GM18517 (cell line): ENCODE results near the gene KIF18A.

Experiments
- ATAC-seq: cut with Tn5 transposase; IDR thresholded peaks from one replicate; pipeline ENCODE4 v1.9.1; 2021; ENCODE audit warnings: mild to moderate bottlenecking, moderate library complexity; ENCODE audit not compliant: unreplicated experiment

KIF18A gene

DNA sequence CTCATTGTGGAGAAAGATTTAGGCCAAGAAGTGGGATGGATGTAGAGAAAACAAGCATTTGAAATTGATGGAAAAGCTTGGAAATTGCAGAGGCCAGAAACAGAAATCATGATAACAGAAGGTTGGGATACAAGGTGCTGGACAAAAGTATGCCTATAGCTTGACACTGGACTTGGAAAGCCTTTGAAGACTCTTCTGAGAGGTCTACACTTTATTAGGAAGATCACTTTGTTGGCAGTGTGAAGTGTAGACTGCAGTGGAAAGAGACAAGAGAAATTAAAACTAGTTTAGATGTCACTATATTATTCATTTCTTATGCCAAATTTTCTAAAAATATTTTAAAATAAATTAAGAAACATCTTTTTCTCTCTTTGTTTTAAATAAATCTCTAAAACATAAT lies 59.1 kb downstream of the KIF18A start:
- no peak for ATAC-seq

DNA sequence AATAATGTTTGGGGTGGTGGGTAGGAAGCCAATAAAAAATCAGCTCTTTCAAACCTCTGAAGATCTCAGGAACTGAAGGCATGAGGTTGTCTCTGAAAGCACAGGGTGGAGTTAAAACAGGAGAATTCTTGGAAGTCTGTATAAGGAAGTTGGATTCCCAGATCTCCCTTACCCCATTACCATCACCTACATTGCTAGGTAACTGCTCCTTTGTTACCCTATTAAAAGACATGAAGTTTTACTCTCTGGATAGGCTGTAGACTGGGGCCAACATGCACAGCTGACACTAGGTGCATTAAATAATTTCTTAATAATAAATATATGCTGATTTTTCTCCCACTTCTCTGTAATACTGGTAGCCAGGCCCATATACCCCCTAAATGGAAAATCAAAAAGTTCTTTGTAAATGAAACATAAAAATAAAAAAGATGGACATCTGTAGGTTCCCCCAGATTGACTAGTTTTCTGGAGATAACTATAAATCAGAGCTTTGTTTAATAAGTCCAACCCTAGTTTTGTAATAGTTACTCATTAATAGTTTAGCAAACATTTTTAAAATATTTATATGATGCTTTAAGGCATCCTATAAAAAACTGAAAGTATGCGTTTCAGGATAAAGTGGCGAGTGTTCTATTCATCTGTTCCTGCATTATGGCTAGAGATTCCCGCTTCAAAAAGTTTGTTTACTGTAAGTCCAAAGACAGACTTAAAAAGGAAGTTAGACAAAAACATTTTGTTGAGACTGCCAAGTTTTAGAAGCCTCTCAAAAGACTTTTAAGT lies 63.8 kb downstream of the KIF18A start:
- ATAC-seq = no peak

DNA sequence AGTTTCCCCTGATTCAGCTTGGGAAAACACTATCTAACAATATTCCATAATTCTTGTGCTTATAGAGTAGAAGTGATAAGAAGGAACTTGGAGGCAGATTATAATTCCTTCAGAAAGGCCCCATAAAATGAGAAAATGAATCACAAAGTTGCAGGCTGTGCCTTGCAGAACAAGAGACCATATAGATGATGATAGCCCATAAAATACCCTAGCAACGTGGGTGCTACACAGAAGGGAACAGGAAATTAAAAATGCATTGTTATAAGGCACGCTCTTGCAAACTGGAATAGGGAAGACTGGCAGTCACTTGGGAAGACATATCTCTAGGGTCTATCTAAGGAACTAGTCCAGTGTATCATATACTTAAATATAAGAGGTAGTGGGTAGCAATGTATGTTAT lies 67.6 kb downstream of the KIF18A start:
- no peak for ATAC-seq

DNA sequence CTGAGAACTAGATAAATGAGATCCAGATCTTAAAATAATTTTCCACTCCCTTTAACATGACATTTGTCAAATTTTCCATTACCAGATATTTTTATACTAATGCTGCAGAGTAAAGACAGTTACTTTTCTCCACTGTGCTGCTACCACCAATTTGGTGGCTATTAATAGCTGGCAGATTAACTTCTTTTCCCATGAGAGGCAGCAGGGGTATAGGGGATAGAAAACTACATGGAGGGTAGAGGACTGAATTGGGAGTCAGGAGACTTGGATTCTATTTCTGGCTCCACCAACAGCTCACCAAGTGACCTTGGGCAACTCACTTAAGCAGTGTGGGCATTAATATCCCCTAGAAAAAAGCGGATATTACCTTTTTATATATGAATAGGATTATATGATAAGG lies 69.2 kb downstream of the KIF18A start:
- no peak for ATAC-seq

DNA sequence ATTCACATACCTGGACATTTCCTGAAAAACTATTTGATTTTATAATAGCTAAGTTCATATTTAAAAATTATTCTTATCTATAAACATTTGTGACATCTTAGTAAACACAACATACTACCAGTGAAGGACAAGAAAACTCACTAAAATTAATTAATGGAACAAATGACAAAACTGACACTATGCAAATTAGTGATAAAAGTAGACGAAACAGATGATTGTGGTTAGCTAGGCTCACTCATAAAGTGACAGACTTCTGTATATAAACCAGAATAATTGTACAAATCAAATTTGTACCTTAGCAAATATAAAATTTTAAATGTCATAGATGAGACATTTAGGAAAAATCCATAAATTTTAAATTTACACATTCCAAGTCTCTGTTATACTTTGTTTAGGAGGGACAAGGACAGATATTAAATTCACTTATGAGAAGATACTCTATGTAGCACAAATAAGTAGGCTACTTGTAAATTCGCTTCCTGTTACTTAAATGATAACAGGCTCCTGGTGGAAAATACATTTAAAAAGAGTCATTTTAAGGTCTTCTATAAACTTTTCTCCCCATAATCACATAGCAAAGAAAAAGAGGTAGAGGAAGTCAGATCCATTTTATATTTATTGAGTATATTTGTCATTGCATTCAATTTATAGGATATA lies 81.2 kb downstream of the KIF18A start:
- peak; percentile 89 for ATAC-seq

DNA sequence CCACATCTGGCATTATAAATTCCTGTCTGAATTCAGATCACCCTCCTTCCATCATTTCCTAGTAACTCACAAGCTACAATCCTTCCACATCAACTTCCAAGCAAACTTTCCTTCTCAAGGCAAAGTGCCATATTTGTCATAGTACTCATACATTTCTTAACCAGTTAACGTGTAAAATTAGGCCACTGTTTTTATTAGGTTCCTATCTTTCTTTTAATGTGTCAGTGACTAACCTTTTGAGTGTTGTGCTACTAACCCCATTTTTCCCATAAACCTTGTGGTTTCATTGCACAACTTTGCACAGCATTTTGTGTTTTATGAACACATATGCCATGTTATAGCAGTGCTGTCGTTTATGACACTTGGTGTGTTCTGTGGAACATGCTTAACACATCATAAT lies 90.1 kb downstream of the KIF18A start:
- no peak for ATAC-seq

DNA sequence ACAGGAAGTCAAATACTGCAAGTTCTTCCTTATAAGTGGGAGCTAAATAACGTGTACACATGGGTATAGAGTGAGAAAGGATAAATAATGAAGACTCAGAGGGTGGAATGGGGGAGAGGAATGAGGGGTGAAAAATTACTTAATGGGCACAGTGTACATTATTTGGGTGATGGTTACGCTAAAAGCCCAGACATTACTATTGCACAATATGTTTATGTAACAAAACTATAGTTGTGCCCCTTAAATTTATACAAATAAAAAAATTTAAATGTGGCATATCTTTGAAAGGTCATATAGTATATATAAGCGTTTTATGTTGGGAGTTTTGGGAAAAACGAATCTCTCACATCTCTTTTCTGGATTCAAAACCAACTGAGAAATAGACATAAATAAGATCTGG lies 96.1 kb downstream of the KIF18A start:
- ATAC-seq = no peak

DNA sequence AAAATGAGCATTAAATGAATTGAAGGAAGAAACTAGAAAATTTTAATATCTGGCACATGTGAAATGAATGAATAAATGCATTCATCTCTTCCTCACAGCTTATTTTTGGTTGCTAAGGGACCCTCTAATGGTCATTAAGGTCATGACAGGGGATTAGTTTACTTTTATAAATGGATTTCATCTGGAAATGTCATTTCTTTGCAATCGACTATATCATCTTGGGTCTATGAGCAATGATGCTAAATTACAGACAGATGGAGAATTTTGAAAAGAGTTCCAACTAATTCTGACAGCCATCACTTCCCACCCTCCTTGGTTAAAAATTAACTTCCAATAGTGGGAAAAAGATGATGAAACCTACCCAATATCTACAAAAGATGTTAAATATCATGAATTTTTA lies 98.0 kb downstream of the KIF18A start:
- ATAC-seq = no peak

DNA sequence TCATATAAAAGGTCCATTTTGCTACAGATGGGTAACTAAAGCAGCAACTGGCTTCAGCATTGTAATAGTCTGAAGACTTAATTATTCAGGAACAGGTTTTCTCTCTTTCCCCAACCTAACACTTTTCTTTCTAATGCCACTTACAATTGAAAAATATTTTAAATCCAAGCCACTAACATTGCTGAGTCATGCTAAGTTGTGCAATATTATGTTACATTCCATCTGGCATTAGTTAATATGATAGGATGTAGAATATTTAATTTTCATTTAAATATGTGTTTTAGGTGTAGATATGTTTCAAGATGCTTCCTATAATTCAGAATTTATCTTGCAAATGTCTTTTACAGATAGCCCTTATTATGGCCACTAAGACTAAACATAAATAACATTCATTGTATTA lies 98.6 kb downstream of the KIF18A start:
- ATAC-seq = no peak

DNA sequence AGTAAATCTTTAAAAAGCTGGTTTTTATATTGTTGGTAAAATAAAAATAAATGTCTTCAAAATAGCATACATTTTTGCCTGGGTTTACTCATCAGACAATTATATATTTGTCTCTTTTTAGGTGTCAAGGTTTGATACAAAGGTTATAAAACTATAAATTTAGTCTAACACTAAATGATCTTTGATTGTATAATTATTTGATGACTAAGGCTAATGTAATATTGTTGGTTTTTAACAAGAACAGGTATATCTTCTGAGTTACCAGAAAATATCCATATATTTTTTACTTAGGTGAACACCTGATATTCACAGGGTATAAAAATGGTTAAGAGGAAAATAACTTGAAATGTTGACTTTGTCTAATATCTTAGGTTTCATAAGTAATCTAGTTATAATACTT lies 104.3 kb downstream of the KIF18A start:
- ATAC-seq = no peak

DNA sequence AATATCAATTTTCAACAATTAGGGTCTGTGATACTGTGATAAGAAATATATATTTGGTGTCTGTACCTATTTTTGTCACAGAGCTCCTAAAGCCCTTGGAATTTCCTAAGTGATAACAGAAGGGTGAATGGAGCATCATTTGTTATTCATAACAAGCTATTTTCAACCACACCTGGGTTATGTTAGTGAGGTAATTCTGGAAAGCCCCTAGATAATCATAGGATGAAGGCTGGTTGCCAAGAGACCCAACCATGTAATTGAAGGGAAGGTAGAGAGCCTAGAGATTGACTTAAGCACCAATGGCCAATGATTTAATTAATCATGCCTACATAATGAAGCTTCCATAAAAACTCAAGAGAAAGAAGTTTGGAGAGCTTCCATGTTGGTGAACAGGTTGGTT lies 109.4 kb downstream of the KIF18A start:
- no peak for ATAC-seq

DNA sequence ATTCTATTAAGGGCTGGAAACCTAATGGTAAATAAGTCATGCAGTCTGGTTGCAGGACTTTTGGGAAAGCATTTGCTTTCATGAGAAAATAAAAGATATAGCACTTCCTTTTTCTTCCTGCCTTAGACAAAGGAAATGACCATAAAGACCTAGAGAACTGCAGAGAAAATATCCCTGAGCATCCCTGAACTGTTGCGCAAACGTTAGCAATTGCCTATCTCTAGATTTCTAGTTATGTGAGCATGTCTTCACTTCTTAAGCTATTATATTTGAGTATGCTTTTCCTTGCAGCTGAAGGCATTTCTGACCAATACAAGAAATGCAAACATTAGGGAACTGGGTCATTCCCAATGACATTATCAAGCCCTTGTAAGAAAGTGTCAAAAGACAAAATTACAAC lies 110.6 kb downstream of the KIF18A start:
- no peak for ATAC-seq

DNA sequence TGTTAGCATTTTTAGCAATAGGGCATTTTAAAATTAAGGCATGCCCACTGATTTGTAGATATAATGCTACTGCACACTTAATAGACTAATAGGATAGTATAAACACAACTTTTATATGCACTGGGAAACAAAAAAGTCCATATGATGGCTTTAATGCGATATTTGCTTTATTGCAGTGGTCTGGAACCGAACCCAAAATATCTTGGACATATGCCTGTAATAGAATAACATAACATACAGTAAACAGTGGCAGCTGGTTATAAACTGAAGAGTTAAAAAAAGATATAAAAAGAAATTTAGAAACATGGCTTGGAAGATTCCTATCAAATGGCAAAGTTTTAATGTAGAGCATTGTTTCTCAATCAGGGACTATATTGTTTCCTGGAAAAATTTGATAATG lies 111.9 kb downstream of the KIF18A start:
- no peak for ATAC-seq

DNA sequence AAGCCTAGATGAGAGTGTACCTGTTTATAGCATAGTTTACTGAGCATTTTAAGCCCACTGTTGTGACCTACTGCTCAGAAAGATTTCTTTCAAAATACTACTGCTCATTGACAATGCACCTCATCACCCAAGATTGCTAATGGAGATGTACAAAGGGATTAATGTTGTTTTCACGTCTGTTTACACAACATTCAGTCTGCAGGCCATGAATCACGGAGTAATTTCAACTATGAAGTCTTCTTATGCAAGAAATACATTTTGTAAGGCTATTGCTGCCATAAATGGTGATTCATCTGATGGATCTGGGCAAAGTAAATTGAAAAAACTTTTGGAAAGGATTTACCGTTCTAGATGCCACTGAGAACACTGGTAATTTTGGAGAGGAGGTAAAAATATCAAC lies 112.9 kb downstream of the KIF18A start:
- no peak for ATAC-seq

DNA sequence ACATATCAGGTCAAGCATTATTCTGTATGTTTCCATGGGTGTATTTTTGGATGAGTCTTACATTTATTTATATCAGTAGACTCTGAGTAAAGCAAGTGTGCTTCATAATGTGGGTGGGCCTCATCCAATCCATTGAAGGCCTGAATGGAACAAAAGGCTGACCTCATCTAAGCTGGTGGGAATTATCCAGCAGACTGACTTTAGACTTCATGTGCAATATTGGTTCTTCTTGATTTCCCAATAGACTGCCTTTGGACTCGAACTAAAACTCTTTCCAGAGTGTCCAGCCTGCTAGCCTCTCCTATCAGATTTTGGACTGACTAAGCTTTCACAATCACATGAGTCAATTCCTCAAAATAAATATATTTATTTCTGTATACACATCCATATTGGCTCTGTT lies 116.2 kb downstream of the KIF18A start:
- no peak for ATAC-seq

DNA sequence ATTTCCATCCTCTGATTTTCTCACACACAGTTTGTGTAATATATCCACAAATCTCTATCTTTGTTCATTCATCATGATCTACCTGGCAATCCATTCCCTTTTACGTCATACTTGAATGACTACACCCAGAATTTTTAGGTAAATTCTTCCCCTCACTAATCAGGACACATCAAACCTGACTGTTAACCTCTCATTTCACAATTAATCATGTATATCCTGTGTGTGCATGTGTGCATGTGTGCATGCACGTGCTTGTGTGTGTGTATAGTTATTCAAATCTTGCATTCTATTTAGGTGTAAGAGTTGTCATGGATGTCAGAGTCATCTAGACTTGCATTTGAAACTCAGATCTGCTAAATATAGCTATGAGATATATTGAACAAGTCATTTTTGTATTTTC lies 130.4 kb downstream of the KIF18A start:
- no peak for ATAC-seq

DNA sequence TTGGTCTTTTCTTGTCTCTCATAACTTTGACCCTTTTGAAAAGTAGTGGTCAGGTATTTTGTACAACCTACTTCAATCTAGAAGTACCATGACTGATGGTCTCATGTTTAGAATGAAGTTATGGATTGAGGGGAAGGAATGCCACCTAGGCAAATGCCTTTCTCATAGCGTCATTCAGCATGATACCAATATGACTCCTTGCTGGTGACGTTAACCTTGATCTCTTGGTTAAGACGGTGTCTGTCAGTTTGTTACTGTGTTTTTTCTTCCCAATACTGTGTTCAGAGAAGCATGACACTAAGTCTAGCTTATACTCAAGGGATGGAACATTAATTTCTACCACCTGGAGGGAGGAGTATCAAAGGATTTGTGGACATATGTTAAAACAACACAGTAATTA lies 130.9 kb downstream of the KIF18A start:
- ATAC-seq = no peak

DNA sequence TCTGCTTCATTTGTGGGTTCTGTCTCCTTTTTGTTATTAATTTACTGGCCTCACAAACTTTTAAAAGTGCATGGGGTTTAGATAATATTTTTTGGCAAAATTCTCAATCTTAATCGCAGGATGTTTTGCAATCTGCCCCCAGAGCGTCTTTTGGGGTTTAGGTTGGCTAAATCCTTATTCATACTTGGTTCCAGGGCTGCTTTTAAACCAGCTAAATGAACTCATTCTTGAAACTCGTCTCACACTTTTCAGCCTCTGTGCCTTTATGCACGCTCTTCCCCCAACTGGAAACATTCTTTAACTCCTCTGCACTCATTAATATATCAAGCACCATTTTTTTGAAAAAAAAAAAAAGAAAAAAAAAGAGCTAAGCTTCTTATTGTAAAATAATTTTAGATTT lies 131.7 kb downstream of the KIF18A start:
- ATAC-seq = no peak

DNA sequence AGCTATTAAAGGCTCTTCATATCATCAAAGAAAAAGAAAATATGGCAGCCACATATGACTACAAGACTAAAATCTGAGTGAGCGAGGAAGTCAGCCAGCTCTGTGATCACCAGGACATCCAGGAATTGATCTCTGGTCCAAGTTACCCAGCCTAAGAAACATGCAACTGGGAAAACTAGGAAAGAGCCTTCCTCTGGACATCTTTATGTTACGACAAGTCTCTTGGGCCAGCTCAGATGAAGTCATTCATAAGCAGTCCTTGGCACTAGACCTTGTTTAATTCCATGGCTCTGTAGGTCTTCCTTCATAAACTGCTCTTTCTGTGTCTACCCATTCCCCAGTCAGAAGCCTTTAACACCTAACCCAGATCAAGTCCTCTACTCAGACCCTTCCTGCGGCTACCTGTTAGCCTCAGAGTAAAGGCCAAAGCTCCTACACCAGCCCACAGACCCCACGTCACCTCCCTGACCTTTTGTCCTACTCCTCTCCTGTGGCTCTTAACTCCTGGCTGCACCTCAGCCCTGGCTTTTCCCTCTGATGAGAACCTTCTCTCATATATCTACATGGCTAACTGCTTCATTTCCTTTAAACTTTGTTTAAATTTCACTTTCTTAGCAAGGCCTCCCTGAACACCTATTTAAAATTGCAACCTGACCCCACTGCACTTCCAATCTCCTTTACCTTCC lies 134.0 kb downstream of the KIF18A start:
- ATAC-seq = no peak

DNA sequence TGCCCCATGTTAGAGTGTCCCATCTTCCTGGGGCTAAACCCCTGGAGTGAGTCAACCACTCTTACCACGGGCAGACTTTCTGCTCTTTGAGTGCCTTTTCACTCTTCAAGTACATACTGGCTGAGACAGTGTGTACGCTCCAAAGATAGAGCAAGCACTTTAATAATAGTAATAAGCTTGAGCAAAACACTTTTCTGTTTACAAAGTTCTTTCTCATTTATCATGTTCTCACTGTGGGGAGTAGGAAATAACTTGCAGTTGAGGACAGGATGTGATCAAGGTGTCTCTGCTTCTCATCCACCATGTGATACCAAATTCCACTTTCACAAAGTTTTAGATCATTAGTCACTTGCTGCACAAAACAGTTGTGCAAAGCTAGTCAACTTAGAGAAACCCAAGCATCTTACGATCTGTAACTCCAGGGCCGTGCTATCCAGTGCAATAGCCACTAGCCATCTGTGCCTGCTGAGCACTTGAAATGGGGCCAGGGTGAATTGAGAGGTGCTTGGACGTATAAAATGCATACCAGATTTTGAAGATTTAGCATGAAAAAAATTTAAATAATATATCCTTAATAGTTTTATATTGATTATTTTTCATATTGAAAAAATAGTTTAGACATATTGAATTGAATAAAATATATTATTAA lies 135.3 kb downstream of the KIF18A start:
- no peak for ATAC-seq

DNA sequence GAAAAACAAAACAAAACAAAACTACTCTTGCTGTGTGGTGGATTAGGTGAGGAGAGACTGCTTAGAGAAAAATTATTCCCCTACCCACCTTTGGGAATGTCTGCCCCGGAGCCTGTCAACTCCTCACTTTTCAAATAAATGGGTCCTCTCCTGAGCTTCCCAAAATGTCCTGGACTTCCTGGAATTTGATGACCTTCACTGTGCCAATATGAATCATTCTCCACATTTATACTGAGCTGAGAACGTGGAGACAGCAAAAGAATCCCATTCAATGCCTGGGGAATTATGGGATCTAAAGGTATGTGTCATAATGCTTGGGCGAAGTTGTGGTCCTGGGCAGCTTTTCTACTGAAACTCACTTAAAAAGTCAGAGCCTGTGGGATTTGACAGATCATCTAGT lies 136.8 kb downstream of the KIF18A start:
- ATAC-seq = no peak
